ENCODE data around the gene POSTN.
"Not testable (repeated sequence)": the region's sequence is repeated elsewhere in the genome, so short reads cannot be mapped to it uniquely, and the experiment has no call there.

Gene POSTN

GRCh38 chr13:37594550-37594949, 4.0 kb downstream of the POSTN start:
- no peak for DNase-seq

GRCh38 chr13:37589381-37589780, 9.2 kb downstream of the POSTN start:
- not testable (repeated sequence) for DNase-seq

- DNase-seq: no peak
Observed at GRCh38 chr13:37587236-37587635, 11.3 kb downstream of the POSTN start.

GRCh38 chr13:37586164-37586563, 12.4 kb downstream of the POSTN start:
- no peak for DNase-seq

GRCh38 chr13:37585541-37585940, 13.0 kb downstream of the POSTN start:
- no peak for DNase-seq

GRCh38 chr13:37576601-37577000, 22.0 kb downstream of the POSTN start:
- DNase-seq: no peak

GRCh38 chr13:37565425-37565824, 33.1 kb downstream of the POSTN start:
- DNase-seq: no peak

GRCh38 chr13:37561031-37561430, 37.5 kb downstream of the POSTN start:
- no peak for DNase-seq

GRCh38 chr13:37560526-37560925, 38.0 kb downstream of the POSTN start:
- DNase-seq: no peak

- DNase-seq: not testable (repeated sequence)
Observed at GRCh38 chr13:37558766-37559165, 39.8 kb downstream of the POSTN start.

- no peak for DNase-seq
Observed at GRCh38 chr13:37546087-37546486, 52.5 kb downstream of the POSTN start.

GRCh38 chr13:37544995-37545394, 53.6 kb downstream of the POSTN start:
- no peak for DNase-seq

GRCh38 chr13:37539976-37540605, 58.5 kb downstream of the POSTN start:
- peak; percentile 48 for DNase-seq

GRCh38 chr13:37539170-37539569, 59.4 kb downstream of the POSTN start:
- DNase-seq: no peak

- no peak for DNase-seq
Observed at GRCh38 chr13:37535501-37535900, 63.1 kb downstream of the POSTN start.

- no peak for DNase-seq
Observed at GRCh38 chr13:37534676-37535075, 63.9 kb downstream of the POSTN start.

GRCh38 chr13:37534181-37534580, 64.4 kb downstream of the POSTN start:
- DNase-seq: peak; percentile 27

- no peak for DNase-seq
Observed at GRCh38 chr13:37531049-37531448, 67.5 kb downstream of the POSTN start.

GRCh38 chr13:37529751-37530385, 68.7 kb downstream of the POSTN start:
- no peak for DNase-seq

GRCh38 chr13:37526710-37527473, 71.7 kb downstream of the POSTN start:
- peak; percentile 52 for DNase-seq

GRCh38 chr13:37515226-37515625, 83.3 kb downstream of the POSTN start:
- DNase-seq: no peak
